IMR-90 (cell line): ENCODE measurements around the gene SNX6. TPM values are rescaled to one million over a fixed set of nuclear protein-coding genes. Genes with fewer than 3 reads are reported as not detected.

Source experiments
- ATAC-seq: fragments of 200-7000 bp; cut with Tn5 transposase; 2 replicates; pipeline ENCODE4 v1.9.1; 2020; ENCODE audit warnings: low read depth, mild to moderate bottlenecking, moderate library complexity
- BruUV-seq: library from RNA; stranded (reverse); fragments of 400-500 nt; replicated peaks from 2 replicates; lab custom pipeline; 2021; lab: Mats Ljungman, UMichigan
- CTCF ChIA-PET: fragments of 300-600 bp; formaldehyde crosslinking; extraction: SDS; loops from one replicate; lab custom pipeline; 2021; ENCODE audit warnings: antibody characterized with exemption; lab: Yijun Ruan, JAX
- POLR2A ChIA-PET: fragments of 300-600 bp; sonication (Branson Sonifier 250); formaldehyde crosslinking; loops from one replicate; lab custom pipeline; 2022; ENCODE audit warnings: antibody characterized with exemption; ENCODE audit not compliant: unreplicated experiment; lab: Charles Lee
- DNase-seq: peaks from one replicate; pipeline ENCODE4 v3.0.0; 2013
- H2AFZ ChIP-seq: replicated peaks from 2 replicates; pipeline ENCODE3; 2013; ENCODE audit warnings: low read length, mild to moderate bottlenecking; ENCODE audit not compliant: poor library complexity
- H2AK5ac ChIP-seq: 2 replicates; pipeline ENCODE4 v1.6.1; 2013; ENCODE audit warnings: low read depth, low read length, inconsistent platforms
- H2AK9ac ChIP-seq: replicated peaks from 2 replicates; pipeline ENCODE3; 2013; ENCODE audit warnings: mild to moderate bottlenecking, low read depth, low read length, moderate library complexity; ENCODE audit not compliant: poor library complexity
- H2BK120ac ChIP-seq: 2 replicates; pipeline ENCODE4 v1.6.1; 2013; ENCODE audit warnings: low read depth, low read length, inconsistent platforms
- H2BK15ac ChIP-seq: 3 replicates; pipeline ENCODE4 v1.6.1; 2013; ENCODE audit warnings: low read depth, low read length, inconsistent platforms
- H2BK20ac ChIP-seq: 2 replicates; pipeline ENCODE4 v1.6.1; 2013; ENCODE audit warnings: low read depth, mild to moderate bottlenecking, inconsistent platforms, low read length, moderate library complexity
- H2BK5ac ChIP-seq: 2 replicates; pipeline ENCODE4 v1.6.1; 2013; ENCODE audit warnings: mild to moderate bottlenecking, low read depth, low read length, inconsistent platforms; ENCODE audit not compliant: poor library complexity, severe bottlenecking
- H3K14ac ChIP-seq: replicated peaks from 2 replicates; pipeline ENCODE4 v1.6.1; 2013; ENCODE audit warnings: low read depth, low read length, inconsistent platforms
- H3K18ac ChIP-seq: 2 replicates; pipeline ENCODE4 v1.6.1; 2013; ENCODE audit warnings: low read depth, low read length, control low read depth
- H3K23ac ChIP-seq: 2 replicates; pipeline ENCODE4 v1.6.1; 2013; ENCODE audit warnings: low read depth, low read length, inconsistent platforms
- H3K27ac ChIP-seq: 2 replicates; pipeline ENCODE4 v1.5.1; 2013; ENCODE audit warnings: mild to moderate bottlenecking, control low read depth, low read length; ENCODE audit not compliant: insufficient read depth
- H3K27me3 ChIP-seq: 2 replicates; pipeline ENCODE4 v1.6.1; 2013; ENCODE audit warnings: low read length; ENCODE audit not compliant: control insufficient read depth, insufficient read depth
- H3K36me3 ChIP-seq: 2 replicates; pipeline ENCODE4 v1.6.1; 2013; ENCODE audit warnings: low read length, mixed read lengths; ENCODE audit not compliant: control insufficient read depth, insufficient read depth
- H3K4ac ChIP-seq: 2 replicates; pipeline ENCODE4 v1.6.1; 2013; ENCODE audit warnings: low read depth, low read length, inconsistent platforms
- H3K4me1 ChIP-seq: 2 replicates; pipeline ENCODE4 v1.6.1; 2013; ENCODE audit warnings: low read length, mixed read lengths; ENCODE audit not compliant: control insufficient read depth, insufficient read depth
- H3K4me2 ChIP-seq: 2 replicates; pipeline ENCODE4 v1.6.1; 2013; ENCODE audit warnings: low read depth, mild to moderate bottlenecking, control low read depth, low read length, moderate library complexity
- H3K4me3 ChIP-seq: 2 replicates; pipeline ENCODE4 v1.5.1; 2013; ENCODE audit warnings: low read depth, mild to moderate bottlenecking, control low read depth, low read length, moderate library complexity; ENCODE audit not compliant: insufficient read depth
- H3K56ac ChIP-seq: 2 replicates; pipeline ENCODE4 v1.6.1; 2013; ENCODE audit warnings: low read length, inconsistent platforms; ENCODE audit not compliant: insufficient read depth; ENCODE audit errors: extremely low read depth
- H3K79me1 ChIP-seq, 2 experiments: 2 replicates each; pipeline ENCODE4 v1.6.1; 2013; ENCODE audit warnings: low read length in 2 of 2, inconsistent platforms in 1 of 2, low read depth in 1 of 2
- H3K9ac ChIP-seq: 2 replicates; pipeline ENCODE4 v1.6.1; 2013; ENCODE audit warnings: low read depth, low read length, control low read depth
- H3K9me1 ChIP-seq: 2 replicates; pipeline ENCODE4 v1.6.1; 2013; ENCODE audit warnings: low read length, inconsistent platforms; ENCODE audit not compliant: insufficient read depth
- H3K9me3 ChIP-seq: 2 replicates; pipeline ENCODE4 v1.6.1; 2013; ENCODE audit warnings: low read length; ENCODE audit not compliant: control insufficient read depth, insufficient read depth
- H4K20me1 ChIP-seq: 2 replicates; pipeline ENCODE4 v1.6.1; 2013; ENCODE audit warnings: low read length, inconsistent platforms; ENCODE audit not compliant: insufficient read depth
- H4K5ac ChIP-seq: 2 replicates; pipeline ENCODE4 v1.6.1; 2013; ENCODE audit warnings: mild to moderate bottlenecking, low read depth, low read length, control low read depth
- H4K8ac ChIP-seq, 2 experiments: 2 replicates each; pipeline ENCODE4 v1.6.1; 2013; ENCODE audit warnings: low read depth in 2 of 2, low read length in 2 of 2, control low read depth in 1 of 2, inconsistent platforms in 1 of 2
- H4K91ac ChIP-seq: 2 replicates; pipeline ENCODE4 v1.6.1; 2013; ENCODE audit warnings: low read depth, low read length, inconsistent platforms; ENCODE audit not compliant: insufficient read depth
- FOS ChIP-seq: fragments of 150-350 bp; IDR thresholded peaks from 2 replicates; pipeline ENCODE4 v1.6.1; 2016; ENCODE audit warnings: low read depth, low read length
- MAZ ChIP-seq: IDR thresholded peaks from 2 replicates; pipeline ENCODE4 v1.6.1; 2012; ENCODE audit warnings: low read depth, mild to moderate bottlenecking, low read length, improper control_type of control experiment, moderate library complexity, borderline replicate concordance
- NFE2L2 ChIP-seq: fragments of 150-350 bp; IDR thresholded peaks from 2 replicates; pipeline ENCODE4 v1.6.1; 2016; ENCODE audit warnings: low read depth, mild to moderate bottlenecking, low read length
- POLR2A ChIP-seq: IDR thresholded peaks from 2 replicates; pipeline ENCODE4 v1.6.1; 2012; ENCODE audit warnings: mild to moderate bottlenecking, low read depth, low read length
- SMC3 ChIP-seq: fragments of 150-350 bp; IDR thresholded peaks from 2 replicates; pipeline ENCODE4 v1.6.1; 2016; ENCODE audit warnings: low read depth, mild to moderate bottlenecking, antibody characterized with exemption, low read length, moderate library complexity
- dilution Hi-C: fragments of 300-500 bp; cut with HindIII; formaldehyde crosslinking; loops from one replicate; pipeline ENCODE4 v1.14.3; 2018; ENCODE audit warnings: low sequenced_read_pairs; ENCODE audit not compliant: unreplicated experiment
- in situ Hi-C: fragments of 300-500 bp; cut with MboI; formaldehyde crosslinking; loops from 3 replicates; pipeline ENCODE4 v1.14.3; 2019; ENCODE audit warnings: low sequenced_read_pairs, inconsistent platforms, mixed read lengths
- intact Hi-C: fragments of 100-400 bp; cut with micrococcal nuclease; formaldehyde crosslinking; loops from 2 replicates; pipeline ENCODE4 v1.10.0; 2022
- polyA plus RNA-seq, 3 experiments: library from polyadenylated mRNA; depleted of rRNA; stranded (reverse); fragments of >200 nt; gene quantifications; 2 replicates each; pipeline ENCODE4 v1.2.3, GENCODE V29; 2012; ENCODE audit warnings: low replicate concordance in 1 of 3
- total RNA-seq: library from RNA; depleted of rRNA; stranded (reverse); fragments of >200 nt; gene quantifications from 2 replicates; pipeline ENCODE4 v1.2.3, GENCODE V29; 2012
- TF ChIP-seq, protein P1 (sequence below): fragments of 150-350 bp; IDR thresholded peaks from 2 replicates; pipeline ENCODE4 v1.6.1; 2017; ENCODE audit warnings: mild to moderate bottlenecking, antibody characterized with exemption, low read length, low read depth
- TF ChIP-seq, protein P2 (sequence below): conservative IDR thresholded peaks from 2 replicates; pipeline ENCODE4 v1.5.1; 2012; ENCODE audit warnings: mild to moderate bottlenecking, low read depth, low read length, improper control_type of control experiment

The SNX6 gene
- total and polyA plus RNA-seq, 2 of the 4 experiments (the other 2 are of a cell fraction) = 116 to 127 TPM

DNA sequence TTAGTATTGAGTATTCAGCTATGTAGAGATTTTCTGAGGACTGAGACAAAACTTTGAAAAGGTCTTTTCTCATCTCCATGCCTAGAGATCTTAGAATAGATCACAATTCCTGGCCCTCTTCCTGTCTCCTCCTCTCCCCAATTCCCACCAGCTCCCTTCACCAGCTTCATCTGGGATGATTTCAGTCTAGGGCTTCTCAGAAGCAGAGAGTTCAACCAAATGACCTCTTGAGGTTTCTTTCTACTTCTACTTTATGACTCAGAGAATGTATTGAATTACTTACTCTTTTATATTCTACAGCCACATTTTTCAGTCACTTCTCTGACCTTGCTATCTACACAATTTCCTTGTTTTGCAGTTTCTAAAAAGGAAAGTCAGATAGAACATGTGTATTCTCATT, 19.4 kb upstream of the SNX6 start:
- Histone ChIP-seq H3K4me1 (peaks cover 10% of the 10 kb centered on the region), H3K9me1 (peaks cover 8% of the 10 kb centered on the region; the same call in 1 of the 2 replicates), H2BK15ac (peak overlapping the region; percentile 100; the same call in 2 of the 3 replicates), H2BK5ac (peak overlapping the region; percentile 90), H3K4ac (peak overlapping the region; percentile 95; the same call in 1 of the 2 replicates), H4K5ac (peak overlapping the region; percentile 93), H3K23ac (peak overlapping the region; percentile 91; the same call in 1 of the 2 replicates), H3K4me3 (no peak overlapping the region), H3K14ac (peak overlapping the region; percentile 95), H3K18ac (peak overlapping the region; percentile 50), H2AK5ac (peak overlapping the region; percentile 98; the same call in 1 of the 2 replicates), H3K4me2 (0 out of 2 replicates have a peak overlapping the region, but pooled peaks have one; percentile 12), H3K79me1 (peaks cover 0 to 4% of the 10 kb centered on the region in 2 experiments; a peak in 1 of 4 replicates), H2AFZ (no peak overlapping the region), H3K9ac (no peak overlapping the region), H3K27ac (peak overlapping the region; percentile 95), H4K20me1 (no peaks in the 10 kb centered on the region), H3K56ac (peak overlapping the region; percentile 55), H2BK120ac (peak overlapping the region; percentile 98), H3K36me3 (no peaks in the 10 kb centered on the region), H3K9me3 (peaks cover 2% of the 10 kb centered on the region; the same call in 1 of the 2 replicates), H2AK9ac (no peak overlapping the region), H4K91ac (peak overlapping the region; percentile 99), H4K8ac (peak overlapping the region; percentile 79 to 96; a peak in 3 of 4 replicates), H3K27me3 (no peaks in the 10 kb centered on the region), H2BK20ac (peak overlapping the region; percentile 100; the same call in 1 of the 2 replicates)
- DNase-seq (peak; percentile 97), ATAC-seq (peak; percentile 75)
- dilution Hi-C loops = no loop called here
- ChIA-PET CTCF (interaction anchor here (1.2 kb wide), 1 partner anchor 23 kb away, joined by 4 read pairs; no protein-coding TSS in a partner anchor), POLR2A (no interaction called here)
- in situ Hi-C loops = no loop called here
- TF ChIP-seq NFE2L2 = no peak
- TF ChIP-seq POLR2A = peak; percentile 49; the same call in 1 of the 2 replicates
- TF ChIP-seq FOS = peak; percentile 57; the same call in 1 of the 2 replicates
- TF ChIP-seq MAZ = no peak
- no peak for TF ChIP-seq SMC3
- TF ChIP-seq, protein P1, sequence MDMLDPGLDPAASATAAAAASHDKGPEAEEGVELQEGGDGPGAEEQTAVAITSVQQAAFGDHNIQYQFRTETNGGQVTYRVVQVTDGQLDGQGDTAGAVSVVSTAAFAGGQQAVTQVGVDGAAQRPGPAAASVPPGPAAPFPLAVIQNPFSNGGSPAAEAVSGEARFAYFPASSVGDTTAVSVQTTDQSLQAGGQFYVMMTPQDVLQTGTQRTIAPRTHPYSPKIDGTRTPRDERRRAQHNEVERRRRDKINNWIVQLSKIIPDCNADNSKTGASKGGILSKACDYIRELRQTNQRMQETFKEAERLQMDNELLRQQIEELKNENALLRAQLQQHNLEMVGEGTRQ = no peak
- TF ChIP-seq, protein P2, sequence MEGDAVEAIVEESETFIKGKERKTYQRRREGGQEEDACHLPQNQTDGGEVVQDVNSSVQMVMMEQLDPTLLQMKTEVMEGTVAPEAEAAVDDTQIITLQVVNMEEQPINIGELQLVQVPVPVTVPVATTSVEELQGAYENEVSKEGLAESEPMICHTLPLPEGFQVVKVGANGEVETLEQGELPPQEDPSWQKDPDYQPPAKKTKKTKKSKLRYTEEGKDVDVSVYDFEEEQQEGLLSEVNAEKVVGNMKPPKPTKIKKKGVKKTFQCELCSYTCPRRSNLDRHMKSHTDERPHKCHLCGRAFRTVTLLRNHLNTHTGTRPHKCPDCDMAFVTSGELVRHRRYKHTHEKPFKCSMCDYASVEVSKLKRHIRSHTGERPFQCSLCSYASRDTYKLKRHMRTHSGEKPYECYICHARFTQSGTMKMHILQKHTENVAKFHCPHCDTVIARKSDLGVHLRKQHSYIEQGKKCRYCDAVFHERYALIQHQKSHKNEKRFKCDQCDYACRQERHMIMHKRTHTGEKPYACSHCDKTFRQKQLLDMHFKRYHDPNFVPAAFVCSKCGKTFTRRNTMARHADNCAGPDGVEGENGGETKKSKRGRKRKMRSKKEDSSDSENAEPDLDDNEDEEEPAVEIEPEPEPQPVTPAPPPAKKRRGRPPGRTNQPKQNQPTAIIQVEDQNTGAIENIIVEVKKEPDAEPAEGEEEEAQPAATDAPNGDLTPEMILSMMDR = no peak
- intact Hi-C loops = no loop called here
- BruUV-seq = no TSS peak
